Non-pigmented ciliary epithelial cell (primary cell): Measurements from ENCODE around the gene ERVFRD-1.
"Not testable (repeated sequence)": the region's sequence is repeated elsewhere in the genome, so short reads cannot be mapped to it uniquely, and the experiment has no call there.

Experiments used
- DNase-seq: peaks from one replicate; pipeline ENCODE4 v3.0.0-alpha.2; 2010; ENCODE audit warnings: low read depth

The ERVFRD-1 gene

DNA sequence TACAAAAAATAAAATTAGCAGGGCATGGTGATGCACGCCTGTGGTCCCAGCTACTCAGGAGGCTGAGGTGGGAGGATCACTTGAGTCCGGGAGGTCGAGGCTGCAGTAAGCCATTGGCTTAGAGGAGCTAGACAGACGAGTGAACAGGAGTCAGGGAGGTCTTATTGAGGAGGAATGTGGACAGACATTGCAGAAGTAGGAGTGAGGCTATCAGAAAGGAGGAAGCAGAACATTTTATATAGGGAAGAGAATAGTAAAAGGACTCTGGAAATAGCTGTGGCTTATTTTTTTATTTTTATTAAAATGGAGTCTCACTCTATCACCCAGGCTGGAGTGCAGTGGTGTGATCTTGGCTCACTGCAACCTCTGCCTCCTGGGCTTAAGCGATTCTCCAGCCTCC, 20.4 kb downstream of the ERVFRD-1 start:
- DNase-seq = not testable (repeated sequence)

DNA sequence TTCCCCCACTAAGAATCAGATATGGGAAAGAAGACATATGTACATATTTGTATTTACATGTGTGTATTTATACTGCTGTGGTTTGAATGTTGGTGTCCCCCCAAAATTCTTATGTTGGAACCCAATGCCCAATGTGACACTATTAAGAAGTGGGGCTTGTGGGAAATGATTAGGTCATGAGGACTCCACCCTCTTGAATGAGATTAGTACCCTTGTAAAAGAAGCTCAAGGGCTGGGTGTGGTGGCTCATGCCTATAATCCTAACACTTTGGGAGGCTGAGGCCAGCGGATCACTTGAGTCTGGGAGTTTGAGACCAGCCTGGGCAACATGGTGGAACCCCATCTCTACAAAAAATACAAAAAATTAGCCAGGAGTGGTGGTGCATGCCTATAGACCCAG, 21.8 kb downstream of the ERVFRD-1 start:
- no peak for DNase-seq

DNA sequence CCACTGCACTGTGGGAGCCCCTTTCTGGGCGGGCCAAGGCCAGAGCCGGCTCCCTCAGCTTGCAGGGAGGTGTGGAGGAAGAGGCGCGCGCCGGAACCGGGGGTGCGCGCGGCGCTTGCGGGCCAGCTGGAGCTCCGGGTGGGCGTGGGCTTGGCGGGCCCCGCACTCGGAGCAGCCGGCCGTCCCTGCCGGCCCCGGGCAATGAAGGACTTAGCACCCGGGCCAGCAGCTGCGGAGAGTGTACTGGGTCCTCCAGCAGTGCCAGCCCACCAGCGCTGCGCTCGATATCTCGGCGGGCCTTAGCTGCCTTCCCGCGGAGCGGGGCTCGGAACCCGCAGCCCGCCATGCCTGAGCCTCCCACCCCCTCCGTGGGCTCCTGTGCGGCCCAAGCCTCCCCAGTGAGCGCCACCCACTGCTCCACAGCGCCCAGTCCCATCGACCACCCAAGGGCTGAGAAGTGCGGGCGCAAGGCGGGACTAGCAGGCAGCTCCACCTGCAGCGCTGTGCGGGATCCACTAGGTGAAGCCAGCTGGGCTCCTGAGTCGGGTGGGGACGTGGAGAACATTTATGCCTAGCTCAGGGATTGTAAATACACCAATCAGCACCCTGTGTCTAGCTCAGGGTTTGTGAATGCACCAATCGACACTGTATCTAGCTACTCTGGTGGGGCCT, 24.2 kb downstream of the ERVFRD-1 start:
- DNase-seq = not testable (repeated sequence)

DNA sequence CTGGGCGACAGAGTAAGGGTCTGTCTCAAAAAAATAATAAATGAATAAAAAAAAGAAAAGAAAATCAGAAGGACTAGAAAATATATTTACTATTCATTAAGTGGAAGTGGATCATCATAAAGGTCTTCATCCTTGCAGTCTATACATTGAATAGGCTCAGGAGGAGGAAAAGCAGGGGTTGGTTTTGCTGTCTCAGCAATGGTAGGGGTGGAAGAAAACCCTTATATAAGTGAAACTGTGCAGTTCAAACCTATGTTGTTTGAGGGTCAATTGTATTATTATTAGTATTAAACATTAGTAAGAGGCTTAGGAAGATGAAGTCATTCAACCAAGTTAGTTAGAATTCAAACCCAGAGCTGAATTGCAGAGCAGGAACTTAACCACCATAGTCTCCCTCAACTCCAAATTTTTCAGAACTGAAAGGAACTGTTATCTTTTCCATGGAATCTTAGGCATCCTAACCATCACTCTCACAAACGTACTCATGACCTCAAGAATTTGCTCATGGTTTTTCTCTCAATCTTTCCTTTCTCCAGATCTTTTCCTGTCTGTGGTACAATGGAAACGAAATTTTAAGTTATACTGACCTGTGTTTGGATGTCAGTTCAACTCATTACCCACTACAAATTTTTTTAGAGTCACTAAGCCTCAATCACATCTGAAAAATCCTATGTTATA, 25.6 kb downstream of the ERVFRD-1 start:
- peak; percentile 75 for DNase-seq

DNA sequence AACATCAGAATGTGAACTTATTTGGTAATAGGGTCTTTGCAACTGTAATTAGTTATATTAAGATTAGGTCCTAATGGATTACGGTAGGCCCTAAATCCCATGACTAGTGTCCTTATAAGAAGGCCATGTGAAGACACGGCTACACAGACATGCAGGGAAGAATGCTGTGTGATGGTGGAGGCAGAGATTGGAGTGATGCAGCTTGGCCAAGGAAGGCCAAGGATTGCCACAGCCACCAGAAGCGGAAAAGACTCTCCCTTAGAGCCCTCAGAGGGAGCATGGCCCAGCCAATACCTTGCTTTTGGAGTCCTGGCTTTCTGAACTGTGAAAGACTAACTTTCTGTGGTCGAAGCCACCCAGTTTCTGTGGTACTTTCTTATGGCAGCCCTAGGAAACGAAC, 27.6 kb downstream of the ERVFRD-1 start:
- DNase-seq = no peak

DNA sequence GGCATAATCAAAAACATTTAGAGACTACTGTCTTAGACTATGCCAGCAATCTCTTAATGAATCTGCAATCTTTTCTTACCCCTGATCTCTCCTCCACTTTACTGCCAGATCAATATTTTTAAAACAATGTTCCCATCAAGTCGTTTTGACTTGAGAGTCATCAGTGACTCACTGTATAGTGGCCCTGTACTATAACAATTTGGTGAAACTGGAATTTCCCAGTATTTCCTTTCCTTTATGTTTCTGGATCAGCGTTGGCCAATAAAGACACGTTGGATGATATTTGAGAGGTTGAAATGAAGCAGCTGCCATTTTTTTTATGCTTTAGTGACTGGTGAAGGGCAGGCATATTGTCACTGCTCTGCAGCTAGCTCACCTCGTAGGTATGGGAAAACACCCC, 28.0 kb downstream of the ERVFRD-1 start:
- no peak for DNase-seq

DNA sequence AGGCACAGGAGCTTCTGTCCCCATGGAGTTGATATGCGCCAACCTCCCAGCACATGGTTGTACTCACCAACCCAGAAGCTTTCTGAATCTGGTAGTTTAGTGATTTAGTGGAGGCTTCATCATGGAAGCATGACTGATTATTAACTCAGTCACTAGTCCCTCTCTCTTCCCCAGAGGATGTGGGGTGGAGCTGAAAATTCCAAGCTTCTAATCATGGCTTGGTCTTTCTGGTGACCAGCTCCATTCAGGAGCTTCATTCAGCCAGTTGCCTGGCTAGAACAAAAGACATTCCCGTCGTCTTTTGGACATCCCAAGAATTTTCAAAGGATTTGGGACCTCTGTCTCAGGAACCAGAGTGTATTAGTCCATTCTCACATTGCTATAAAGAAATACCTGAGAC, 31.2 kb downstream of the ERVFRD-1 start:
- no peak for DNase-seq

DNA sequence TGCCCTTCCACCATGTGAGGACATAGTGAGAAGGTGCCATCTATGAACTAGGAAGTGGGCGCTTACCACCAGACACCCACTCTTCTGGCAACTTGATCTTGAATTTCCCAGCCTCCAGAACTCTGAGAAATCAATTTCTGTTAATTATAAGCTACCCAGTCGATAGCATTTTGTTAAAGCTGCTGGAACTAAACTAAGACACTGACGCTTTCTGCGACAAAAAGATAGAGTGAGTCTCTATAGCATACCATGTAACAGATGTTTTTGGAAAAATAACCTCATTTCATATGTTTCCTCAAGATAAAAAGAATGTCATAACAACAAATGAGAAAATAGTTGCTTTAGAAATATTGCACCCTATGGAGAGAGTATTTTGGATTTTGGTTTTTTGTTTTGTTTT, 33.3 kb downstream of the ERVFRD-1 start:
- DNase-seq = no peak

DNA sequence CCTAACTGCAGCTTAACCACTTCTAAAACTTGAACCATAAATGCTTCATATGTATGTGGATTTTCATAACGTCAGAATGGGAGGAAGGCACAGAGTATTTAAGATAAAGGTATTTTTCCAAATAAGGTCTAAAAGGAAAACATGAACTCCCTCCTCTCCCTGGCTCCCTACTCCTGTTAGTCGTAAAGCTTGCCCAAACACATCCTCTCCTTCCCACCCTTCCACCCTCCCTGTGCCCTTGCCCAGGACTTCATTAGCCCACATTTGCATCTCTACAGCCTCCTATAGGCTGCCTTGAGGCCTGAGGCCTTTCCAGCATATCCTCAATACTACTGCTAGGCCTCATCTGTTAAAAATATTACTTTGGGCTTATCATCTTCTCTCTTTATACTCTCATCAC, 35.0 kb downstream of the ERVFRD-1 start:
- DNase-seq = no peak

DNA sequence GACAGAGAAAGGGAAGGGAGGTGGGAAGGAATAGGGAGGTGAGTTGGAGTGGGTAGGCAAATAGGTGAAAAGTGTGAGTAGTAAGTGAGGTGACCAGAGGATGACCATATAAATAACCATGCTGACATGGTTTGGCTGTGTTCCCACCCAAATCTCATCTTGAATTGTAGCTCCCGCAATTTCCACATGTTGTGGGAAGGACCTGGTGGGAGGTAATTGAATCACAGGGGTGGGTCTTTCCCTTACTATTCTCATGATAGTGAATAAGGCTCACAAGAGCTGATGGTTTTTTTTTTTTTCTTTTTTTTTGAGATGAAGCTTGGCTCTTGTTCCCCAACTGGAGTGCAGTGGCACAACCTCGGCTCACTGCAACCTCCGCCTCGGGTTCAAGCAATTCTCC, 39.4 kb downstream of the ERVFRD-1 start:
- no peak for DNase-seq

DNA sequence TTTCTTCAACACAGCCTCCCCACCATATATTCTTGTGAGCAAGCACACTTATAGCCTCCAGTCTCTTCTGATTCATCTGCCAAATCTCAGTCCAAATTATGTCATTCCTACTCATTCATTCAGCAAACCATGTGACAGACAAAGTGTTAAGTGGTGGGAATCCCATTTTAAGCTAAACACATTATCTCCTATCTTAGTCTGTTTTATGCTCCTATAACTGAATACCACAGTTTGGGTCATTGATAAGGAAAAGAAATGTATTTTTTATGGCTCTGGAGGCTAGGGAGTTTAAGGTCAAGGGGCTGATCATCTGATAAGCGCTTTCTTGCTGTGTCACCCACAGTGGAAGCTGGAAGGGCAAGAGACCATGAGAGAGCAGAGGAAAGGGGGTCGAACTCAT, 41.8 kb downstream of the ERVFRD-1 start:
- DNase-seq = no peak

DNA sequence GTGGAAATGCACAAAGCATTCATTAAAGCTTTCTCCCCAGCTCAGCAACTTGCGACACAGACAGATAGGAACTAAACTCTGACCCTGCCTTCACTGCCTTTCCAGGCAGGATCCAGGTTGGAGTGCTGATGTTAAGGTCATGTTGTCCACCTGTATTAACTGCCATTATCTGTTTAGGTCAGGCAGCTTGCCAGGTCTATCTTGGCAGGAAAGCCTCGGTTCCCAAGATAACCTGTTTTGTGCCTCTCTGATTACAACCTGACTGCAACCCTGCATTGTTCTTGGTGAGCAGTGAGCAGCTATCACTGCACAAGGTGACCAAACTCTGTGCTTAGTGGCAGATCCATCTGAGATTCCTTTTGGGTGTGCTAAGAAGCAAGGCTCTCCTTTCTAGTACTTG, 44.2 kb downstream of the ERVFRD-1 start:
- DNase-seq = no peak

DNA sequence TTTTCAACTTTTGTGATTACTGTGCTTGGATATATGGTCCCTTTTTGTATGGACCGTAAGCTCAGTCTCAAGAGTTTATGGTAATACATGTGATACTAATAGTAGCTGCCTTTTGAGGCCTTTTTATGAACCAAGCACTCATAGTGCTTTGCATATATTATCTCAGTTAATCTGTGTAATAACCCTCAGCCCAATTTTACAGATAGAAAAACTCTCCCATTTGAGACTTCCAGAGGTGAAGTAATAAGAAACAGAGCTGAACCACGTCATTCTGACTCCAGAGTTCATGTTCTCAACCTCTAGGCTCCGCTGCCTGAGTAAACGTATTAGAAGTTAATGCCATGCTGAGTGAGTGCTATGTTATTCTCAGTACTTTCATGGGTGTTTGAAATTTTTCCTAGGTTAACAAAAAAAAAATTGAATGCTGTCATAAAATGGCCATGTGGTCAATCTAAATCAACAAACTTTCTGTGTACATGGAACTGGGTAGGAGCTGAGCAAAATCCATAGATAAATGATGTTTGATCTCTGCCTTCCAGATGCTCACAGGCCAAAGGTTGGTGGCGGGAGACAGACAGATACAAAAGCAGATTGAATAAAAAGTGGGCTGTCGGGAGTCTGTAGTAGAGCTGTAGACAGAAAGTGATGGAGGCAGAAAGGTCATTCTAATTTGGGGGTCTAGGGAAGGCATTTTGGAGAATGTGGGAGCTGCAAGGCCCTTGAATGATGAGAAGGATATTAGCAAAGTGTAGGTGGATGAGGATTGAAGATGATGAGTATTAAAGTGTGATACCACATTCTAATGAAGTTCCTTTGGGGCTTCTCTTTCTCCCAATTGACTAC, 44.8 kb downstream of the ERVFRD-1 start:
- no peak for DNase-seq

DNA sequence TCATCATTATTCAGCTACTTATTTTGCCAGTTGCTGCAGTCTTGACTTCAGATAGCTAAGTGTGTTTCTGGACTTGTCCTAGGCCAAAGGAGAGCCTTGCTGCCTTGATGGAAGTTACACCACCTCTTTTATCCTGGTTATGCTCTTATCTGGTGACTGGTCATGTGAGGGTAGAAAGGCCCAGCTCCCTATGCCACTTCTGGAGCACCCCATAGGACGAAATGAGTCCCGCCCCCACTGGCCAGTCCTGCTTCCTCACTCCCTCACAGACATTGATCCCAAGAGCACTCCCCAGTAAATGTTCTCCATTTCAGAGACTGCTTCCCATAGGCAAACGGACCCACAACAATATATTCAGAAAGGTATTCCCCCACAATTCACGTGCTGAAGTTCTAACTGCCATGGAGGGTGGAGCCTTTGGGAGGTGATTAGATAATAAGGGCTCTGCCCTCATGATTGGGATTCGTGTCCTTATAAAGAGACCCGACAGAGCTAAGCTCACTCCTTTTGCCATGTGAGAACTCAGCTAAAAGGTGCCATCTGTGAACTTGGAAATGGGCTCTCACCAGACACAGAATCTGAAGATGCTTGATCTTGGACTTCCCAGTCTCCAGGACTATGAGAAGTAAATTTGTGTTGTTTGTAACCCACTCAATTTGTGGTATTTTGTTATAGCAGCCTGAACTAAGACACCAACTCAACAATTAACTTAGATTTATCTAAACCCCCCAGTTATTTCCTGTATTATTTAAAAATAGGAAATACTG, 45.9 kb downstream of the ERVFRD-1 start:
- DNase-seq = no peak

DNA sequence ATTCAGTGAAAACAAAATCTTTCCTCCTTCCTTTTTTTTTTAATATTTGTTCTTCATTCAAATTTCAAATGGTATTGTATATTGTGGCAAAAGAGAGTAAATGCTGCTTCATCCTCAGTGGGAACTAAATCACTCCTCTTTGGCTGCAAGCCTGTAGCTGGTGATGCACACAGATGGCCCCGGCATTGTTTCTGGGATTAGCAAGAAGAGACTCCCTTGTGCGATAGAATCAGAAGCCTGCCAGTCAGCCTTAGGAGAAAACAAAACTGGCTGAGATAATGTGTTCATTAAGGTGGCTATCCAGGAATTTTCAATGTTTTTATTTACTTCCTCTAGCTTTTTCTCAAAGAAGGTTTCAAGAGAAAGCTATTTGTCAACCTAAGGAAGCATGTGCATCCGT, 46.7 kb downstream of the ERVFRD-1 start:
- no peak for DNase-seq

DNA sequence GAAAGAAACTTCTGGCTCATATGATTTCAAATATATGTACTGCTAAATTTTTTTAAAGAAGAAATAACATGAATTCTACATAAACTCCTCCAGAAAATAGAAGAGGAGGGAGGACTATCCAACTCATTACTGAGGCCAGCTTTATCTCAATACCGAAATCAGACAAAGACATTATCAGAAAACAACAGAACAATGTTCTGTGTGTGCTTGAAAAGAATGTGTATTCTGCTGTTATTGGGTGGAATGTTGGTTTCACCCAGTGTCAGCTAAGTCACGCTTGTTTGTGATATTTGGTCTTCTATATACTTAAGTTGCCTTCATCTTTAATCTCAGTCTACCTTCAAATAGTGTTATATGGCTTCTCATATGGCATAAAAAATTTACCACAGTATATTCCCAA, 48.8 kb downstream of the ERVFRD-1 start:
- no peak for DNase-seq

DNA sequence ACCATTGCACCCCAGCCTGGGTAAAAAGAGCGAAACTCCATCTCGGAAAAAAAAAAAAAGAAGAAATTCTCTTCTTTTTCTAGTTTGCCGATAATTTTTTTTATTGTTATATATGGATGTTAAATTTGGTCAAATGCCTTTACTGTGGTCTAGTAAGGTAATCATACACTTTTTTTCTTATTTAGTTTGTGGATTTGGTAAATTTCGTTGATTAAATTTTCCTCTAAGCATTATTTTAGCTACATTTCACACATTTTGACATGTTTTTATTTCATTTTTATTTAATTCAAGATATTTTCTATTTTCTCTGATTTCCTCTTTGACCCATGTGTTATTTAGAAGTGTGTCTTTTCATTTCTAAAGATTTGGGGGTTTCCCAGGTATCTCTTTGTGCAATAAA, 49.4 kb downstream of the ERVFRD-1 start:
- no peak for DNase-seq

DNA sequence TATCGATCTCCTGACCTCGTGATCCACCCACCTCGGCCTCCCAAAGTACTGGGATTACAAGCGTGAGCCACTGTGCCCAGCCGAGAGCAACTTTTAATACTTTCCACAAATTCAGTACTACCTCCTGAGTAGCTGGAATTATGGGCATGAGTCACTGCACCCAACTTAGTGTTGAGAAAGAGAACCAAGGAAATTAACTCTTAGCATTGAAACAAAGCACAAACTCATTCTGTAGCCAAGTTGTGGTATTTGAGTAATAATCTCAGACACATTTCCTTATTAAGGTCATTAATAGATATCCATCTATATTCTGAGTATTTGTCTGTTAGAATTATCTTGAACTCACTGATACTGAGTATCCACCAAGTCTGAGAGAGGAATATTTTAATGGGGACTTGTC, 53.1 kb downstream of the ERVFRD-1 start:
- DNase-seq = no peak

DNA sequence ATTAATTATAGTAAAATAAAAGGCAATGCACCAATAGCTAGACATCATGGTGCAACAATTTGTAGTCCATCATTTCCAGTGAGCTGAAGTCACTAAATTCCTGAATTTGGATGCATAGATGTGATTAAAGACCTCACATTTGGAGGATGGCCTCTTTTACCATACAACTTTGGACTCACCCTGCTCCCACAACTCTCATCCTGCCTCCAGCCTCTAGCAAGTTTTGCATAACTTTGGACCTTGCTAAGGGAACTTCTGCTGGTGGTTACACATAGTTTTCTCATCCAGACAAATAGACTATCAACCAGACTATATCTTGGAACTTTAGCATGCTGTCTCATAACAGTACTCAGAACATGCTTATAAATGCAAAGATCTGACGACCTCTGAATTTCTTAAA, 54.7 kb downstream of the ERVFRD-1 start:
- no peak for DNase-seq

DNA sequence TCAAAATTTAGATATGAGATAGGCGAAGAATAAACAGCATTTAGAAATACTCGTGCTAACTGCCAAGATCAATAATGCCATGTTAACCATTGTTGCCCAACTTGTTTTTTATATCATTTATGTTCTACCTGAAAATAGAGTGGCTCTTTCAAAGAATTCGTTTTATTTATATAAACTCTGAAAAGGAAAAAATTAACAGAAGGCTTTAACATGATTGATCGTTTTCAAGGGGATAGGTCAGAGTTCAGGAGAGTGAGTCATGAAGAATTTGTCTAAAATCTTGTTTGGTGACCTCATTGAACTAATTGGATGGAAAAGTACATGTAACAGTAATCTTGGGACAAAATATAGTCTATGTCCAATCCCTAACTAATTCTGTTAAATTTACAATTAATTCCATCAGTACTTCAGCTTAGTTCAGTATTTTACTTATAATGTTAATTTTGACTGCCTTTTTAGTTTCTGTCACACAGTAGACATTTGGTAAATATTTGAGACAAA, 56.3 kb downstream of the ERVFRD-1 start:
- DNase-seq = no peak

DNA sequence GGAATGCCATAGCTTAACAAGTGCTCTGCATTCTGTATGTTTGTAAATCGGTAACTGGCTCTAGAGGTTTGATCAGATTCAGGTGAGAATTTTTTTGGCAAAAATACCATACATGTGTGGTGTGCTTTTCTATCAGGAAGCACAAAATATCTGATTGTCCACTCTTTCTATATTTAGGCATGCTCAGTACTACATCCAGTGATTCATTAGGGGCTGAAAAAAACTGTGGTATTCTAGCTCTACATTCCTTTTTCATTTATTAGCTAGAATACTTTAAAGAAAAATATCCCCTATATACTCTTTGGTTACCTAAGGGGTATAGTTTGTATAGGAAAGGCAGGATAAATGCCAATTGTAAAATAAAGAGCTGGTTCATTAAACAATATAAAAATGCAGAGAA, 56.8 kb downstream of the ERVFRD-1 start:
- no peak for DNase-seq

DNA sequence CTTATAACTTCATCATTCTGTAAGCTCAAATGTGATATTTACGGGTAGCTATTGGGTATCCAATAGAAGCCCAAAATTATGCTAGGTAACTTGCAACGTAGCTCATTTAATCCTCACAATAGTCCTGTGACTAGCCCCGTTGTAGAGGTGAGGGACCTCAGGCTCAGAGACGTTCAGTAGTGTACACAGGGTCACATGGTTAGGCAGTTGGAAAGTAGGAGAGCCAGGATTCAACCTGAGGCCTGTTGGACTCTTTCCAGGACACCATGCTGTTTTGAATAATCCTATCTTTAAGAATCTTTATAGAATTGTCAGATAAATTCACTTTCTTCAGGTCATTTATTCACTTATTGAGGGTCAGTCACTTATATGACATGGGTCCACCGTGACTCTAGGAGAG, 58.2 kb downstream of the ERVFRD-1 start:
- DNase-seq = no peak
